PFSK-1 (cell line): Measurements from ENCODE around the gene SYNPR.

Experiments used
- POLR2AphosphoS5 ChIP-seq: IDR thresholded peaks from 2 replicates; pipeline ENCODE4 v1.6.1; 2012; ENCODE audit warnings: low read depth, mild to moderate bottlenecking, control low read depth, low read length, moderate library complexity
- REST ChIP-seq, 2 experiments: IDR thresholded peaks; 2 replicates each; pipeline versions ENCODE4 v1.6.1 to v1.8.0; 2011 to 2012; ENCODE audit warnings: low read depth in 2 of 2, low read length in 2 of 2, control low read depth in 1 of 2, inconsistent platforms in 1 of 2, mild to moderate bottlenecking in 1 of 2, moderate library complexity in 1 of 2; ENCODE audit not compliant: insufficient read depth in 1 of 2
- TAF1 ChIP-seq: IDR thresholded peaks from 2 replicates; pipeline ENCODE4 v1.6.1; 2012; ENCODE audit warnings: low read length, control low read depth, borderline replicate concordance; ENCODE audit not compliant: insufficient read depth

GRCh38 chr3:63585927-63586326, 307.8 kb downstream of the SYNPR start:
- TF ChIP-seq POLR2AphosphoS5 (no peak), REST (IDR thresholded peaks at IDR 0.05; ENCODE audit: insufficient read depth in 1 of 2, low read depth in 2 of 2, low read length in 2 of 2) (no peak), TAF1 (no peak)
